Measurements from ENCODE around the gene RASAL3.

DNA sequence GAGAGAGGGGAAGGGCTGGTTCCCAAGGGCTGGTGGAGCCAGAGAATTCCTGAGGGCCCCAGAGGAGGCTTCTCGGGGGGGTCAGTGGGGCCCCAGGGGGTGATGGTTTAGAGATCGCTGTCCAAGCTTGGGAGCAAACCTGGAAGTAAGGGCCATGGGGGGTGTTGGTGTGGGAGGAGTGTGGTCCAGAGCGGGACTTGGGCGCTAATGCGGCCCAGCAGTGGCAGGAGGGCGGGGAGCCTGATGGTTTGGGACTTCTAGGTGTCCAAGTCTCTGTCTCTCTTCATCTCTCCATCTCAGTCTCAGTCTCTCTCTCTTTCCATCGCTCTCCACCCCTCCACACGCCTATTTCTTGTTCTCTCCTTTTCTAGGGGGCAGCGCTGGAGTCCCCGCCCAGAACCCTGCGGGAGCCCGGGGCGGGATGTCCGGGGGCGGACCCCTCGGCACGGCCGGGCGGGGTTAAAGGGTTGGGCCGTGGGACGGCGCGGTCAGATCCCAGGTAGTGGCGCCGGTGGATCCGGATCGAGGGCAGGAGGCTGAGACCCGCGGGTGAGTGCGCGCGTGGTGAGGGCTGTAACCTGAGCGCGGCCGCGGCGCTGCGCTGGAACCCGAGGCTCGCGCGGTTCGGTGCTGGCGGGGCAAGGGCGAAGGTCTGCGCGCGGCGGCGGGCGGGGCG is 43.8 kb upstream of the RASAL3 start, which contains the start of gene CYP4F22:
- TF ChIP-seq SPI1 (IDR thresholded peaks at IDR 0.05; ENCODE audit: low read depth, low read length) (no peak), TAF1 (IDR thresholded peaks at IDR 0.05; ENCODE audit: low read depth, low read length) (no peak), POLR2A (IDR thresholded peaks at IDR 0.05; ENCODE audit: low read depth, low read length) (no peak), POLR2AphosphoS5 (IDR thresholded peaks at IDR 0.05; ENCODE audit: low read depth, low read length) (no peak), PAX5 (IDR thresholded peaks at IDR 0.05; ENCODE audit: insufficient read depth, low read length, severe bottlenecking) (no peak)
